A673 (cell line): ENCODE measurements around the gene ITIH5.

Experiments
- CTCF ChIP-seq: fragments of 300-800, 200-600 bp; sonication (generic); conservative IDR thresholded peaks from 2 replicates; pipeline ENCODE4 v1.5.1; 2017; ENCODE audit warnings: low read depth, mild to moderate bottlenecking, antibody characterized with exemption, low read length, moderate library complexity, mixed read lengths
- EZH2 ChIP-seq: fragments of 200-600 bp; sonication (generic); IDR thresholded peaks from 2 replicates; pipeline ENCODE4 v1.6.1; 2017; ENCODE audit warnings: borderline replicate concordance, low read depth, mild to moderate bottlenecking, mixed read lengths, antibody characterized with exemption, low read length; ENCODE audit not compliant: poor library complexity, severe bottlenecking

GRCh38 chr10:7515439-7515838 lies 151.3 kb downstream of the ITIH5 start:
- no peak for TF ChIP-seq CTCF
- TF ChIP-seq EZH2: no peak
